ENCODE data around the gene FARS2.
A peak's percentile ranks its signal among the peaks of the same experiment; 100 is the strongest.

The FARS2 gene

GRCh38 chr6:5469101-5469846 is 208.0 kb downstream of the FARS2 start:
- no peak for DNase-seq (ENCODE audit: low read depth)

GRCh38 chr6:5471044-5471443 is 209.7 kb downstream of the FARS2 start:
- peak; percentile 8 for DNase-seq (ENCODE audit: low read depth)

- no peak for DNase-seq (ENCODE audit: low read depth)
These were observed 210.5 kb downstream of the FARS2 start for GRCh38 chr6:5471637-5472398.

GRCh38 chr6:5472571-5472970 is 211.3 kb downstream of the FARS2 start:
- DNase-seq (ENCODE audit: low read depth), result no peak

GRCh38 chr6:5475779-5476178 is 214.5 kb downstream of the FARS2 start:
- DNase-seq (ENCODE audit: low read depth), result no peak

GRCh38 chr6:5478380-5478779 is 217.1 kb downstream of the FARS2 start:
- no peak for DNase-seq (ENCODE audit: low read depth)

- no peak for DNase-seq (ENCODE audit: low read depth)
These were observed 219.7 kb downstream of the FARS2 start for GRCh38 chr6:5481033-5481432.

- DNase-seq (ENCODE audit: low read depth), result no peak
These were observed 220.4 kb downstream of the FARS2 start for GRCh38 chr6:5481750-5482149.

GRCh38 chr6:5482619-5483018 is 221.3 kb downstream of the FARS2 start:
- no peak for DNase-seq (ENCODE audit: low read depth)

- DNase-seq (ENCODE audit: low read depth), result no peak
These were observed 223.4 kb downstream of the FARS2 start for GRCh38 chr6:5484692-5485091.

GRCh38 chr6:5486214-5486613 is 224.9 kb downstream of the FARS2 start:
- DNase-seq (ENCODE audit: low read depth), result no peak

GRCh38 chr6:5490501-5491069 is 229.3 kb downstream of the FARS2 start:
- no peak for DNase-seq (ENCODE audit: low read depth)

GRCh38 chr6:5492356-5492755 is 231.0 kb downstream of the FARS2 start:
- no peak for DNase-seq (ENCODE audit: low read depth)

GRCh38 chr6:5493806-5494205 is 232.5 kb downstream of the FARS2 start:
- DNase-seq (ENCODE audit: low read depth), result no peak

- no peak for DNase-seq (ENCODE audit: low read depth)
These were observed 236.7 kb downstream of the FARS2 start for GRCh38 chr6:5497896-5498578.

GRCh38 chr6:5498579-5498899 is 237.2 kb downstream of the FARS2 start:
- DNase-seq (ENCODE audit: low read depth), result no peak

GRCh38 chr6:5499644-5500306 is 238.5 kb downstream of the FARS2 start:
- no peak for DNase-seq (ENCODE audit: low read depth)

- no peak for DNase-seq (ENCODE audit: low read depth)
These were observed 240.5 kb downstream of the FARS2 start for GRCh38 chr6:5501837-5502236.

GRCh38 chr6:5504078-5504477 is 242.8 kb downstream of the FARS2 start:
- no peak for DNase-seq (ENCODE audit: low read depth)

GRCh38 chr6:5506149-5506548 is 244.8 kb downstream of the FARS2 start:
- no peak for DNase-seq (ENCODE audit: low read depth)

- no peak for DNase-seq (ENCODE audit: low read depth)
These were observed 245.3 kb downstream of the FARS2 start for GRCh38 chr6:5506597-5506996.

- no peak for DNase-seq (ENCODE audit: low read depth)
These were observed 245.9 kb downstream of the FARS2 start for GRCh38 chr6:5507131-5507681.

Measured in stimulated activated CD8-positive, alpha-beta memory T cell treated with anti-CD3 and anti-CD28 coated beads, Interleukin-12 subunit alpha, Interleukin-12 subunit beta, amount 100 ng/mL, for 4 hours (primary cell).